CD14-positive monocyte (primary cell): ENCODE results near the gene RYR3. TPM values are rescaled to one million over a fixed set of nuclear protein-coding genes. Genes with fewer than 3 reads are reported as not detected.

Experiments used
- DNase-seq, 3 donors: peaks; one replicate each; pipeline ENCODE4 v3.0.0-alpha.2; 2011 to 2022
- H2AFZ ChIP-seq: 2 replicates; pipeline ENCODE4 v1.6.0; 2012; ENCODE audit warnings: mild to moderate bottlenecking, low read depth, low read length, inconsistent platforms; ENCODE audit not compliant: insufficient read depth, poor library complexity, severe bottlenecking
- H3K27ac ChIP-seq, 2 donors: 1 replicate in 1 of 2; 2 replicates in 1 of 2; pipeline ENCODE4 v1.5.1; 2012 to 2013; ENCODE audit warnings: low read length in 2 of 2, control low read depth in 1 of 2, inconsistent platforms in 1 of 2, low read depth in 1 of 2, mild to moderate bottlenecking in 1 of 2
- H3K27me3 ChIP-seq, 2 donors: one replicate each; pipeline versions ENCODE4 v1.6.0 to v1.6.1; 2011 to 2013; ENCODE audit warnings: low read length in 2 of 2; ENCODE audit not compliant: control insufficient read depth in 2 of 2, insufficient read depth in 2 of 2
- H3K36me3 ChIP-seq, 2 donors: replicated peaks in 1 of 2; 1 replicate in 1 of 2; 2 replicates in 1 of 2; pipeline versions ENCODE4 v1.5.1 to v1.6.1; 2012 to 2013; ENCODE audit warnings: low read length in 2 of 2, control low read depth in 1 of 2, inconsistent platforms in 1 of 2, mild to moderate bottlenecking in 1 of 2; ENCODE audit not compliant: insufficient read depth in 2 of 2, control insufficient read depth in 1 of 2
- H3K4me1 ChIP-seq, 2 donors: 1 replicate in 1 of 2; 2 replicates in 1 of 2; pipeline versions ENCODE4 v1.5.1 to v1.6.1; 2012 to 2013; ENCODE audit warnings: low read length in 2 of 2, control low read depth in 1 of 2, inconsistent platforms in 1 of 2, mild to moderate bottlenecking in 1 of 2, moderate library complexity in 1 of 2; ENCODE audit not compliant: insufficient read depth in 2 of 2, control insufficient read depth in 1 of 2
- H3K4me2 ChIP-seq: replicated peaks from 2 replicates; pipeline ENCODE3; 2012; ENCODE audit warnings: low read length, moderate library complexity, mild to moderate bottlenecking; ENCODE audit not compliant: poor library complexity, severe bottlenecking; ENCODE audit errors: extremely low read depth
- H3K4me3 ChIP-seq, 3 experiments: fragments of 200-600 bp in 1 of 3; sonication (generic) in 1 of 3; replicated peaks in 1 of 3; 1 replicate in 2 of 3; 2 replicates in 1 of 3; pipeline ENCODE4 v1.5.1; 2011 to 2013; ENCODE audit warnings: low read length in 3 of 3, mild to moderate bottlenecking in 3 of 3, control low read depth in 2 of 3, low read depth in 2 of 3, inconsistent platforms in 1 of 3, moderate library complexity in 1 of 3
- H3K79me2 ChIP-seq: 2 replicates; pipeline ENCODE4 v1.6.0; 2012; ENCODE audit warnings: mild to moderate bottlenecking, control low read depth, inconsistent platforms, low read length, moderate library complexity; ENCODE audit not compliant: insufficient read depth
- H3K9ac ChIP-seq: 2 replicates; pipeline ENCODE4 v1.6.0; 2017; ENCODE audit warnings: low read length, mild to moderate bottlenecking; ENCODE audit not compliant: insufficient read depth, poor library complexity, severe bottlenecking
- H3K9me3 ChIP-seq, 2 donors: replicated peaks in 1 of 2; 1 replicate in 1 of 2; 2 replicates in 1 of 2; pipeline versions ENCODE4 v1.5.1 to v1.6.1; 2012 to 2013; ENCODE audit warnings: low read length in 2 of 2, control low read depth in 1 of 2; ENCODE audit not compliant: control insufficient read depth in 1 of 2, insufficient read depth in 1 of 2
- H4K20me1 ChIP-seq: 2 replicates; pipeline ENCODE4 v1.6.0; 2012; ENCODE audit warnings: mild to moderate bottlenecking, low read length, control low read depth, moderate library complexity; ENCODE audit not compliant: insufficient read depth
- H3K27ac Mint-ChIP-seq, 7 donors: one replicate each; pipeline ENCODE4 v1.8.0; 2020; ENCODE audit warnings: mild to moderate bottlenecking in 7 of 7, mixed read lengths in 7 of 7, moderate library complexity in 6 of 7, inconsistent platforms in 2 of 7
- H3K27me3 Mint-ChIP-seq, 3 donors: one replicate each; pipeline ENCODE4 v1.8.0; 2021 to 2022; ENCODE audit warnings: low read depth in 3 of 3, mild to moderate bottlenecking in 3 of 3, mixed read lengths in 3 of 3, moderate library complexity in 3 of 3, inconsistent platforms in 1 of 3
- H3K36me3 Mint-ChIP-seq, 2 donors: one replicate each; pipeline ENCODE4 v1.8.0; 2020; ENCODE audit warnings: mixed read lengths in 2 of 2, inconsistent platforms in 1 of 2, mild to moderate bottlenecking in 1 of 2
- H3K4me1 Mint-ChIP-seq: one replicate; pipeline ENCODE4 v1.8.0; 2020; ENCODE audit warnings: mild to moderate bottlenecking, mixed read lengths
- H3K4me3 Mint-ChIP-seq, 2 donors: one replicate each; pipeline ENCODE4 v1.8.0; 2020; ENCODE audit warnings: mild to moderate bottlenecking in 2 of 2, mixed read lengths in 2 of 2, moderate library complexity in 1 of 2
- H3K9me3 Mint-ChIP-seq, 7 donors: one replicate each; pipeline ENCODE4 v1.8.0; 2020 to 2022; ENCODE audit warnings: mixed read lengths in 7 of 7, mild to moderate bottlenecking in 6 of 7, moderate library complexity in 6 of 7, inconsistent platforms in 2 of 7
- CTCF ChIP-seq: fragments of 200-600 bp; IDR thresholded peaks from one replicate; pipeline ENCODE4 v1.8.0; 2022; ENCODE audit warnings: antibody characterized with exemption, mild to moderate bottlenecking
- WGBS: methylation state at CpG from one replicate; pipeline ENCODE4 v1.1.5; 2013; ENCODE audit warnings: missing lambda C conversion rate; ENCODE audit not compliant: insufficient coverage; 5-methylcytosine and 5-hydroxymethylcytosine counted together
- intact Hi-C, 2 donors: fragments of 100-400 bp; cut with micrococcal nuclease; formaldehyde crosslinking; loops; one replicate each; pipeline versions ENCODE4 v1.15.0 to v1.15.1; 2023
- polyA plus RNA-seq, 3 donors: library from polyadenylated mRNA; depleted of rRNA in 1 of 3; unstranded in 2 of 3; stranded (reverse) in 1 of 3; fragments of 300-500 nt in 2 of 3; fragments of >200 nt in 1 of 3; fragmentation: Illumina TruSeq in 2 of 3; gene quantifications; 1 replicate in 2 of 3; 2 replicates in 1 of 3; pipeline ENCODE4 v1.2.3, GENCODE V29; 2012 to 2021

RYR3 gene
- polyA plus RNA-seq, 3 donors = not detected

- no peaks in the 10 kb centered on the region for H3K27me3 ChIP-seq
- no peak overlapping the region for H3K4me3 ChIP-seq
- Mint-ChIP-seq H3K36me3 (no peaks in the 10 kb centered on the region), H3K4me1 (no peaks in the 10 kb centered on the region), H3K4me3 (no peak overlapping the region), H3K27ac (no peak overlapping the region), H3K27me3 (peaks cover 0 to 6% (median 2%) of the 10 kb centered on the region in 3 donors), H3K9me3 (no peaks in the 10 kb centered on the region)
- no peaks in the 10 kb centered on the region for H4K20me1 ChIP-seq
- H2AFZ ChIP-seq = no peak overlapping the region
- H3K36me3 ChIP-seq = no peaks in the 10 kb centered on the region
- no peak overlapping the region for H3K27ac ChIP-seq
- no peak overlapping the region for H3K4me2 ChIP-seq
- H3K9me3 ChIP-seq = no peaks in the 10 kb centered on the region
- DNase-seq = no peak
- no peaks in the 10 kb centered on the region for H3K4me1 ChIP-seq
- TF ChIP-seq CTCF = no peak
- intact Hi-C loops = no loop called here
- no peak overlapping the region for H3K9ac ChIP-seq
- no CpG with 5 or more reads among the region's 1 CpG for WGBS
- no peaks in the 10 kb centered on the region for H3K79me2 ChIP-seq
Measured at GRCh38 chr15:33646744-33647143, 336.0 kb downstream of the RYR3 start.

- TF ChIP-seq CTCF = no peak
- no peak for DNase-seq
- WGBS = 96% methylated on average over 3 of the region's 9 CpGs
- Mint-ChIP-seq H3K9me3 (peaks cover 0 to 5% (median 0%) of the 10 kb centered on the region in 7 donors), H3K27me3 (peaks cover 0 to 6% (median 0%) of the 10 kb centered on the region in 3 donors), H3K4me1 (no peaks in the 10 kb centered on the region), H3K27ac (peak overlapping the region in 1 of 7 donors; percentile 37), H3K4me3 (no peak overlapping the region), H3K36me3 (no peaks in the 10 kb centered on the region)
- Histone ChIP-seq H3K27me3 (no peaks in the 10 kb centered on the region), H3K9ac (no peak overlapping the region), H3K79me2 (no peaks in the 10 kb centered on the region), H3K27ac (no peak overlapping the region), H3K9me3 (no peaks in the 10 kb centered on the region), H3K36me3 (no peaks in the 10 kb centered on the region), H3K4me2 (no peak overlapping the region), H2AFZ (no peak overlapping the region), H4K20me1 (no peaks in the 10 kb centered on the region), H3K4me1 (no peaks in the 10 kb centered on the region), H3K4me3 (no peak overlapping the region)
- intact Hi-C loops = no loop called here
Measured at GRCh38 chr15:33649217-33649933, 338.6 kb downstream of the RYR3 start.
